ENCODE data around the gene ZNF784. TPM values are rescaled to one million over a fixed set of nuclear protein-coding genes. Genes with fewer than 3 reads are reported as not detected.

The ZNF784 gene
- total and polyA plus RNA-seq, 10 of the 15 experiments (the other 5 are each of a cell fraction or from before 2014, with no cell fraction given) = 0.10 to 5.2 (median 1.8) TPM

DNA sequence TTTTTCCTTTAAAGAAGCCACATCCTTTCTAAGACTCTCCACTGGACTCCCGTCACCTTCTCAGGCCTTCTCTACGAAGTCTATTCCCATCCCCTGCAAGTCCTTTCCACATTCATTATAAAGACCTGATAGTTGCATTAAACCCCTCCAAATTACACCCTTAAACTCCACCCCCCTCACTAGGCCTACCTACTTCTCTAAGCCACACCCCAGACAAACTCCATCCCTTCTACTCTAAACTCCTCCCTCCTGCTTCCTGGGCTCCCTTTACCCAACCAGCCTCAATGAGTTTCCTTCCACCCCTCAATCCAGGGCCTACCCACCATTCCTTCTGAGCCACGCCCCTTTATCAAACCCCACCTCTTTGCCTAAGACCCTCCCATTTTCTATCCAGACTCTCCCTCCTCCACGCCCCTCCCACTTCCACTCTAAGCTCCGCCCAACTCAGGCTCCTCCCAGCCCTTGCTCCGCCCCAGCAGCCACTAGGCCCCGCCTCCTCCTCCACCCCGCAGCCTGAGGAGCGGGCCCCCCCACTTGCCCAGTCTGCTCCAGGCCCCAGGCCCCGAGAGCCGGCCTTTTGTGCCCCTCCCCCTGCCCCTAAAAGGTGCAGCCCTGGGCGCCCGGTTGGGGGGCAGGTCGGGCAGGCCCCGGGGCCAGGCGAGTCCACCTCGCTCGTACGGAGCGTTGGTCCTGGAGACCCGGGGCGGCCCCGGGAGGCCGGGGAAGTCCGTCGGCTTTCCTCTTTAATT, 25.5 kb downstream of the ZNF784 start (continued):
- TF ChIP-seq, protein P1, sequence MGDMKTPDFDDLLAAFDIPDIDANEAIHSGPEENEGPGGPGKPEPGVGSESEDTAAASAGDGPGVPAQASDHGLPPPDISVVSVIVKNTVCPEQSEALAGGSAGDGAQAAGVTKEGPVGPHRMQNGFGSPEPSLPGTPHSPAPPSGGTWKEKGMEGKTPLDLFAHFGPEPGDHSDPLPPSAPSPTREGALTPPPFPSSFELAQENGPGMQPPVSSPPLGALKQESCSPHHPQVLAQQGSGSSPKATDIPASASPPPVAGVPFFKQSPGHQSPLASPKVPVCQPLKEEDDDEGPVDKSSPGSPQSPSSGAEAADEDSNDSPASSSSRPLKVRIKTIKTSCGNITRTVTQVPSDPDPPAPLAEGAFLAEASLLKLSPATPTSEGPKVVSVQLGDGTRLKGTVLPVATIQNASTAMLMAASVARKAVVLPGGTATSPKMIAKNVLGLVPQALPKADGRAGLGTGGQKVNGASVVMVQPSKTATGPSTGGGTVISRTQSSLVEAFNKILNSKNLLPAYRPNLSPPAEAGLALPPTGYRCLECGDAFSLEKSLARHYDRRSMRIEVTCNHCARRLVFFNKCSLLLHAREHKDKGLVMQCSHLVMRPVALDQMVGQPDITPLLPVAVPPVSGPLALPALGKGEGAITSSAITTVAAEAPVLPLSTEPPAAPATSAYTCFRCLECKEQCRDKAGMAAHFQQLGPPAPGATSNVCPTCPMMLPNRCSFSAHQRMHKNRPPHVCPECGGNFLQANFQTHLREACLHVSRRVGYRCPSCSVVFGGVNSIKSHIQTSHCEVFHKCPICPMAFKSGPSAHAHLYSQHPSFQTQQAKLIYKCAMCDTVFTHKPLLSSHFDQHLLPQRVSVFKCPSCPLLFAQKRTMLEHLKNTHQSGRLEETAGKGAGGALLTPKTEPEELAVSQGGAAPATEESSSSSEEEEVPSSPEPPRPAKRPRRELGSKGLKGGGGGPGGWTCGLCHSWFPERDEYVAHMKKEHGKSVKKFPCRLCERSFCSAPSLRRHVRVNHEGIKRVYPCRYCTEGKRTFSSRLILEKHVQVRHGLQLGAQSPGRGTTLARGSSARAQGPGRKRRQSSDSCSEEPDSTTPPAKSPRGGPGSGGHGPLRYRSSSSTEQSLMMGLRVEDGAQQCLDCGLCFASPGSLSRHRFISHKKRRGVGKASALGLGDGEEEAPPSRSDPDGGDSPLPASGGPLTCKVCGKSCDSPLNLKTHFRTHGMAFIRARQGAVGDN (IDR thresholded peaks at IDR 0.05) = no peak
- TF ChIP-seq, protein P2, sequence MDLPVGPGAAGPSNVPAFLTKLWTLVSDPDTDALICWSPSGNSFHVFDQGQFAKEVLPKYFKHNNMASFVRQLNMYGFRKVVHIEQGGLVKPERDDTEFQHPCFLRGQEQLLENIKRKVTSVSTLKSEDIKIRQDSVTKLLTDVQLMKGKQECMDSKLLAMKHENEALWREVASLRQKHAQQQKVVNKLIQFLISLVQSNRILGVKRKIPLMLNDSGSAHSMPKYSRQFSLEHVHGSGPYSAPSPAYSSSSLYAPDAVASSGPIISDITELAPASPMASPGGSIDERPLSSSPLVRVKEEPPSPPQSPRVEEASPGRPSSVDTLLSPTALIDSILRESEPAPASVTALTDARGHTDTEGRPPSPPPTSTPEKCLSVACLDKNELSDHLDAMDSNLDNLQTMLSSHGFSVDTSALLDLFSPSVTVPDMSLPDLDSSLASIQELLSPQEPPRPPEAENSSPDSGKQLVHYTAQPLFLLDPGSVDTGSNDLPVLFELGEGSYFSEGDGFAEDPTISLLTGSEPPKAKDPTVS (IDR thresholded peaks at IDR 0.05; ENCODE audit: low read depth, low read length) = no peak
- TF ChIP-seq, protein P3, sequence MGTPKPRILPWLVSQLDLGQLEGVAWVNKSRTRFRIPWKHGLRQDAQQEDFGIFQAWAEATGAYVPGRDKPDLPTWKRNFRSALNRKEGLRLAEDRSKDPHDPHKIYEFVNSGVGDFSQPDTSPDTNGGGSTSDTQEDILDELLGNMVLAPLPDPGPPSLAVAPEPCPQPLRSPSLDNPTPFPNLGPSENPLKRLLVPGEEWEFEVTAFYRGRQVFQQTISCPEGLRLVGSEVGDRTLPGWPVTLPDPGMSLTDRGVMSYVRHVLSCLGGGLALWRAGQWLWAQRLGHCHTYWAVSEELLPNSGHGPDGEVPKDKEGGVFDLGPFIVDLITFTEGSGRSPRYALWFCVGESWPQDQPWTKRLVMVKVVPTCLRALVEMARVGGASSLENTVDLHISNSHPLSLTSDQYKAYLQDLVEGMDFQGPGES (IDR thresholded peaks at IDR 0.05) = no peak
- TF ChIP-seq MYC (IDR thresholded peaks at IDR 0.05; ENCODE audit: insufficient read depth, insufficient read length, insufficient replicate concordance, low read length, severe bottlenecking) (no peak), SIN3A (IDR thresholded peaks at IDR 0.05; ENCODE audit: low read depth, low read length) (peak; percentile 51; the same call in 1 of the 2 replicates), ZNF622 (IDR thresholded peaks at IDR 0.05) (no peak), RFX5 (IDR thresholded peaks at IDR 0.05; ENCODE audit: low read depth, low read length) (0 out of 2 replicates have a peak, but pooled peaks have one; percentile 10), ZSCAN29 (IDR thresholded peaks at IDR 0.05) (no peak), CEBPB (IDR thresholded peaks at IDR 0.05; ENCODE audit: borderline replicate concordance in 1 of 2, low read depth in 2 of 2, low read length in 2 of 2) (no peak), NFYA (IDR thresholded peaks at IDR 0.05; ENCODE audit: borderline replicate concordance, low read depth, low read length) (no peak), RAD51 (IDR thresholded peaks at IDR 0.05) (no peak), POLR2A (IDR thresholded peaks at IDR 0.05; ENCODE audit: low read depth, low read length) (peak; percentile 50)
- TF ChIP-seq, protein P4, sequence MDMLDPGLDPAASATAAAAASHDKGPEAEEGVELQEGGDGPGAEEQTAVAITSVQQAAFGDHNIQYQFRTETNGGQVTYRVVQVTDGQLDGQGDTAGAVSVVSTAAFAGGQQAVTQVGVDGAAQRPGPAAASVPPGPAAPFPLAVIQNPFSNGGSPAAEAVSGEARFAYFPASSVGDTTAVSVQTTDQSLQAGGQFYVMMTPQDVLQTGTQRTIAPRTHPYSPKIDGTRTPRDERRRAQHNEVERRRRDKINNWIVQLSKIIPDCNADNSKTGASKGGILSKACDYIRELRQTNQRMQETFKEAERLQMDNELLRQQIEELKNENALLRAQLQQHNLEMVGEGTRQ (IDR thresholded peaks at IDR 0.05; ENCODE audit: borderline replicate concordance, low read depth, low read length) = no peak
